SK-N-DZ (cell line): ENCODE data around the gene LMF1.

Source experiments
- DNase-seq: peaks from one replicate; pipeline ENCODE4 v3.0.0-alpha.2; 2015; ENCODE audit warnings: low spot score

The LMF1 gene

GRCh38 chr16:882256-882655 is 88.5 kb downstream of the LMF1 start:
- DNase-seq: no peak

GRCh38 chr16:881219-882097 is 89.3 kb downstream of the LMF1 start:
- DNase-seq: no peak

- DNase-seq: no peak
Measured at GRCh38 chr16:880471-881171, 90.2 kb downstream of the LMF1 start.

- DNase-seq: no peak
Measured at GRCh38 chr16:879986-880385, 90.8 kb downstream of the LMF1 start.

GRCh38 chr16:879461-879861 is 91.3 kb downstream of the LMF1 start:
- DNase-seq: no peak

- no peak for DNase-seq
Measured at GRCh38 chr16:878886-879285, 91.9 kb downstream of the LMF1 start.

- DNase-seq: no peak
Measured at GRCh38 chr16:878072-878784, 92.6 kb downstream of the LMF1 start.

GRCh38 chr16:877242-878071 is 93.3 kb downstream of the LMF1 start:
- DNase-seq: no peak

- no peak for DNase-seq
Measured at GRCh38 chr16:876523-877241, 94.1 kb downstream of the LMF1 start.

- DNase-seq: no peak
Measured at GRCh38 chr16:876041-876335, 94.8 kb downstream of the LMF1 start.

- no peak for DNase-seq
Measured at GRCh38 chr16:875182-876040, 95.4 kb downstream of the LMF1 start.

- no peak for DNase-seq
Measured at GRCh38 chr16:874366-875181, 96.2 kb downstream of the LMF1 start.

- DNase-seq: no peak
Measured at GRCh38 chr16:873889-874288, 96.9 kb downstream of the LMF1 start.

GRCh38 chr16:873243-873661 is 97.5 kb downstream of the LMF1 start:
- DNase-seq: no peak

GRCh38 chr16:872436-873242 is 98.1 kb downstream of the LMF1 start:
- DNase-seq: no peak

- no peak for DNase-seq
Measured at GRCh38 chr16:871562-872345, 99.0 kb downstream of the LMF1 start.

- no peak for DNase-seq
Measured at GRCh38 chr16:870856-871561, 99.8 kb downstream of the LMF1 start.
